ENCODE results near the gene PRKCD.

Gene PRKCD

GRCh38 chr3:53146319-53146891 lies 14.6 kb upstream of the PRKCD start:
- TF ChIP-seq MAX (IDR thresholded peaks at IDR 0.05; ENCODE audit: low read depth, low read length) (no peak), POLR2A (IDR thresholded peaks at IDR 0.05; ENCODE audit: extremely low read depth, insufficient read length) (no peak), CTCF (IDR thresholded peaks at IDR 0.05; ENCODE audit: low read depth, low read length) (no peak), MYC (IDR thresholded peaks at IDR 0.05; ENCODE audit: low read depth, low read length) (no peak)
- no peak for DNase-seq (ENCODE audit: low read depth)
- H3K4me3 ChIP-seq (ENCODE audit: low read depth, low read length) = no peak overlapping the region

DNA sequence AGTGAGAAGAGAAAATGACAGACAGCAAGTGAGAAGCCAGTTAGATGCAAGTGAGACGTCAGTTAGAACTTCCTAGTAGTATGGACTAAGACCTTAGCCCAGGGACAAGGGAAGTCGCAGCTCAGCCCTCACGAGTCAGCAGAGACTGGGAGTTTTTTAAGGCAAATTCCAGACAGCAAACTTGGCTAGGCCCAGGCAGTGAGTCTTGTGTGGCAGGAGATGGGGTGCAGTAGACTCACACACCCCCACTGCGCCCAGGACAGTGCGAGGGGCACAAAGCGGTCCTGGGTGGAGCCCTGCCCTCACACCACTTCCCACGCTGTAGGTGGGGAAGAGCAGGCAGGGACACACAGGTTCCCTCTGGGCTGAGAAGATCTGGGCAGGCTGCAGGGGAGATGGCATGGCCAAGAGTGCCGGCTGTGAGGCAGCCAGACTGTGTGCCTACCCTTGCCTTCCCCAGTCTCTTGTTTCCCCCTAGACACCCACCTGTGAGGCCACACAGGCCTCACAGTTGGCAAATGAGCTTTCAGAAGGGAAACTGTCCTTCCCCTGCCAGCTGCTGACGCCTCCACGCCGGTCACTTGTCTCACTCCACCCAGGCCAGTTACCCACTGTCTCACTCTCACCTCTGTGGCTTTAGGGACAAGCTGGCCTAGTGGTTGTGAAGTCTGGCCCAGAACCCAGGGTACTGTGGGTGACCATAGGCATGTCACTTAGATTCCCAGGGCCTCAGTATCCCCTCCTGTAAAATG lies 13.7 kb upstream of the PRKCD start:
- no peak overlapping the region for H3K4me3 ChIP-seq (ENCODE audit: low read depth, low read length)
- TF ChIP-seq POLR2A (IDR thresholded peaks at IDR 0.05; ENCODE audit: extremely low read depth, insufficient read length) = no peak
- no peak for TF ChIP-seq MAX (IDR thresholded peaks at IDR 0.05; ENCODE audit: low read depth, low read length)
- TF ChIP-seq MYC (IDR thresholded peaks at IDR 0.05; ENCODE audit: low read depth, low read length) = no peak
- no peak for TF ChIP-seq CTCF (IDR thresholded peaks at IDR 0.05; ENCODE audit: low read depth, low read length)
- DNase-seq (ENCODE audit: low read depth) = no peak

DNA sequence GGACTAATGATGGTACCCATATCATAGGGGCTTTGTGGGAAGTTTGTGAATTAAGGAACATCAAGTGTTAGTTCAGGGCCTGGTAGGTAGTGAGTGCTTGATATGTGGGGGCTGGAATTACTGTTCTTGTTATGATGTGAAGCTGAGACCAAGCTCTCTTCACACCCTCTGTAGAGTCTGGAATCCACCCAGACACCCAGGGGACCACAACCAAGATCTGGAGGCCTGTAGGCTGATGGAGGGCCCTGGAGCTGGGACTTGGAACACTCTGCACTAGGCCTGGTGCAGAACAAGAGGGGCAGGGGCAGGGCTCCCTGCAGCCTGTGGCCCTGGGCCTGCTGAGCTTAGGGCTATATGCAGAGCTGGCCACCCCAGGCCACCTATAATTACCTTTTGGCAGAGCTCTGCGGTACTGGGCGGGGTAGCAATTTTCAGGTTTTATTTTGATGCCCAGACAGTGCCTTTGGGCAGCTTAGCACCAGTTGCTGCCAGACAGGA lies 13.1 kb upstream of the PRKCD start:
- H3K4me3 ChIP-seq (ENCODE audit: low read depth, low read length) = no peak overlapping the region
- TF ChIP-seq POLR2A (IDR thresholded peaks at IDR 0.05; ENCODE audit: extremely low read depth, insufficient read length) (no peak), CTCF (IDR thresholded peaks at IDR 0.05; ENCODE audit: low read depth, low read length) (no peak), MYC (IDR thresholded peaks at IDR 0.05; ENCODE audit: low read depth, low read length) (no peak), MAX (IDR thresholded peaks at IDR 0.05; ENCODE audit: low read depth, low read length) (no peak)
- DNase-seq (ENCODE audit: low read depth) = no peak

DNA sequence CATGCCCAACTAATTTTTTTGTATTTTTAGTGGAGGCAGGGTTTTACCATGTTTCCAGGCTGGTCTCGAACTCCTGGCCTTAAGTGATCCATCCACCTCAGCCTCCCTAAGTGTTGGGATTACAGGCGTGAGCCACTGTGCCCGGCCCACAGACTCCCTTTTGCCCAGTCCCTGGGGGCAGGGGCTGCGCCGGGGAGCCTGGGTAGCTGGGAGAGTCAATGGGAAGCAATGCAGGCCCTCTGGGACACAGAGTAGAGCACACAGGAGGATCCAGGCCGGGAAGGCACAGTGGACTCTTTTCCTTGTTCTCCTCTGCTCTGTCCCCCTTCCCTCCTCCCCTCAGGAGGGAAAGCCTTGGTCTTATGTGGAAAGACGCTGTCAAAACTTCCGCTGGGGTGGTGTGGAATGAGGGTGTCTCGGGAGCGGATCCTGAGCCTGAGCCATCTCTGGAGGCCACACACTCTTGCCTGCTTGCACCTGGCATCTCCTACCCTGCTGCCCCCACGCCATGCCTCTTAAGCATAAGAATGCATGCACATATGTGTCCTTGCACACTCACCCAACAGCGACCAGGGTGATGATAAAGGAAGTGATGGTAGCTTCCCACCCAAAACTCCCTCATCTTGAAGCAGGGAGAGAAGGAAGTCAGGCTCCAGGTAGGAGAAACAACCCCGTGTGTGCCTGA lies 11.9 kb upstream of the PRKCD start:
- DNase-seq (ENCODE audit: low read depth) = no peak
- no peak overlapping the region for H3K4me3 ChIP-seq (ENCODE audit: low read depth, low read length)
- TF ChIP-seq MAX (IDR thresholded peaks at IDR 0.05; ENCODE audit: low read depth, low read length) (no peak), POLR2A (IDR thresholded peaks at IDR 0.05; ENCODE audit: extremely low read depth, insufficient read length) (no peak), MYC (IDR thresholded peaks at IDR 0.05; ENCODE audit: low read depth, low read length) (no peak), CTCF (IDR thresholded peaks at IDR 0.05; ENCODE audit: low read depth, low read length) (no peak)

- no peak overlapping the region for H3K4me3 ChIP-seq (ENCODE audit: low read depth, low read length)
- no peak for DNase-seq (ENCODE audit: low read depth)
- no peak for TF ChIP-seq POLR2A (IDR thresholded peaks at IDR 0.05; ENCODE audit: extremely low read depth, insufficient read length)
- TF ChIP-seq MAX (IDR thresholded peaks at IDR 0.05; ENCODE audit: low read depth, low read length) = no peak
- TF ChIP-seq CTCF (IDR thresholded peaks at IDR 0.05; ENCODE audit: low read depth, low read length) = no peak
- no peak for TF ChIP-seq MYC (IDR thresholded peaks at IDR 0.05; ENCODE audit: low read depth, low read length)
Measured at GRCh38 chr3:53149699-53150098, 11.3 kb upstream of the PRKCD start.

Measured in NB4 (cell line).